OCI-LY1 (cell line): ENCODE measurements around the gene ARHGDIA.

Experiments
- EZH2 ChIP-seq: fragments of 200-600 bp; sonication (generic), shearing (Covaris generic); IDR thresholded peaks from 2 replicates; pipeline ENCODE4 v1.8.0; 2017; ENCODE audit warnings: borderline replicate concordance, mixed run types, mild to moderate bottlenecking, antibody characterized with exemption, low read length, moderate library complexity, mixed read lengths
- TF ChIP-seq, protein P1 (sequence below): fragments of 200-600 bp; sonication (generic), shearing (Covaris generic); IDR thresholded peaks from 2 replicates; pipeline ENCODE4 v1.5.1; 2017; ENCODE audit warnings: mild to moderate bottlenecking, antibody characterized with exemption, low read length, moderate library complexity, mixed read lengths

DNA sequence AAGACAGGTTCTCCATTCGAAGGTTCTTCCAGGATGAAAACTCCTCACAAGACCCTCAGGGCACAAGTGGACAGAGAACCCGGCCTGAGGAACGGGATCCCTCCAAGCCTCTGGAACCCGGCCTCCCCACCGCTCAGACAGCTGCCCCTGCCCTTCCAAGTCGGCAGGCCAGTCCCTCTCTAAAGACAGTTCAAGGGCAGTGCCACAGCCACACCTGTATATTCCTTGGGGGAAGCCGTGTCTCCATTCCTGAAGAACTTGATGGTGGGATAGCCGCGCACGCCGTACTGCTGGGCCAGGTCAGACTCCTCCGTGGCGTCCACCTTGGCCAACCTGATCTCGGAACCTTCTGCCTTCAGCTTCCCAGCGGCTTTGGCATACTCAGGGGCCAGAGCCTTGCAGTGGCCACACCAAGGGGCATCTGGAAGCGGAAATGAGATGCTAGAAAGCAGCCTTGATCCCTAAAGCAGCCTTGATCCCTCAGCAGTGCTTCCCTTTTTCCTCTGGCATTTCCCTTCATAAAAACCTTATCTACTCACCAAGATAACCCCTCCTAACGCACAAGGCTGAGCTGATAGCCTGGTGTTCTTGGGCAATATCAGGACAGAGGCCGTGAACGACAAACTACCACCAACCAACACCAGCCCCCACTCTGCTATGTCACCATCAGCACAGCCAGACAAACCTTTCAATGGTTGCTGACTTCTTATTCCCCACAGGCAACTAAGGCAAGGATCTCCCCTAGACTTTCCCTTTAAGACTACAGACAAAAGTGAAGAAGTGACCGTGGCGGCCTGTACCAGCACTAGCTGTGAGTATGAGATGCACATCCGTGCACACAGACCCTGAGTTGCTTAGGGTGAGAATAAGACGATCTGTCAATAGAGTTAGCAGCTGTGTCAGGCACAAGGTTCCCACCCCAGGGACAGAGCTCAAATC lies 11.9 kb downstream of the ARHGDIA start:
- no peak for TF ChIP-seq EZH2
- TF ChIP-seq, protein P1, sequence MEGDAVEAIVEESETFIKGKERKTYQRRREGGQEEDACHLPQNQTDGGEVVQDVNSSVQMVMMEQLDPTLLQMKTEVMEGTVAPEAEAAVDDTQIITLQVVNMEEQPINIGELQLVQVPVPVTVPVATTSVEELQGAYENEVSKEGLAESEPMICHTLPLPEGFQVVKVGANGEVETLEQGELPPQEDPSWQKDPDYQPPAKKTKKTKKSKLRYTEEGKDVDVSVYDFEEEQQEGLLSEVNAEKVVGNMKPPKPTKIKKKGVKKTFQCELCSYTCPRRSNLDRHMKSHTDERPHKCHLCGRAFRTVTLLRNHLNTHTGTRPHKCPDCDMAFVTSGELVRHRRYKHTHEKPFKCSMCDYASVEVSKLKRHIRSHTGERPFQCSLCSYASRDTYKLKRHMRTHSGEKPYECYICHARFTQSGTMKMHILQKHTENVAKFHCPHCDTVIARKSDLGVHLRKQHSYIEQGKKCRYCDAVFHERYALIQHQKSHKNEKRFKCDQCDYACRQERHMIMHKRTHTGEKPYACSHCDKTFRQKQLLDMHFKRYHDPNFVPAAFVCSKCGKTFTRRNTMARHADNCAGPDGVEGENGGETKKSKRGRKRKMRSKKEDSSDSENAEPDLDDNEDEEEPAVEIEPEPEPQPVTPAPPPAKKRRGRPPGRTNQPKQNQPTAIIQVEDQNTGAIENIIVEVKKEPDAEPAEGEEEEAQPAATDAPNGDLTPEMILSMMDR: no peak
